ENCODE data around the gene DHCR7.
"Not testable (repeated sequence)": the region's sequence is repeated elsewhere in the genome, so short reads cannot be mapped to it uniquely, and the experiment has no call there.

Gene DHCR7

GRCh38 chr11:71440021-71440755 lies 8.0 kb downstream of the DHCR7 start:
- no peak for DNase-seq

GRCh38 chr11:71438650-71439049 lies 9.5 kb downstream of the DHCR7 start:
- no peak for DNase-seq

- DNase-seq, result no peak
Measured at GRCh38 chr11:71437879-71438278, 10.3 kb downstream of the DHCR7 start.

- DNase-seq, result no peak
Measured at GRCh38 chr11:71437399-71437798, 10.8 kb downstream of the DHCR7 start.

- no peak for DNase-seq
Measured at GRCh38 chr11:71436861-71437260, 11.3 kb downstream of the DHCR7 start.

GRCh38 chr11:71435278-71435951 lies 12.8 kb downstream of the DHCR7 start:
- DNase-seq, result no peak

GRCh38 chr11:71434576-71435130 lies 13.5 kb downstream of the DHCR7 start:
- DNase-seq, result no peak

- DNase-seq, result no peak
Measured at GRCh38 chr11:71433648-71434450, 14.3 kb downstream of the DHCR7 start.

GRCh38 chr11:71432761-71433647 lies 15.2 kb downstream of the DHCR7 start:
- no peak for DNase-seq

GRCh38 chr11:71431271-71431670 lies 16.9 kb downstream of the DHCR7 start:
- no peak for DNase-seq

GRCh38 chr11:71430166-71430565 lies 18.0 kb downstream of the DHCR7 start:
- no peak for DNase-seq

GRCh38 chr11:71429701-71430100 lies 18.5 kb downstream of the DHCR7 start:
- DNase-seq, result no peak

- no peak for DNase-seq
Measured at GRCh38 chr11:71428861-71429435, 19.2 kb downstream of the DHCR7 start.

GRCh38 chr11:71426413-71426812 lies 21.8 kb downstream of the DHCR7 start:
- DNase-seq, result no peak

GRCh38 chr11:71425860-71426259 lies 22.3 kb downstream of the DHCR7 start:
- DNase-seq, result no peak

- no peak for DNase-seq
Measured at GRCh38 chr11:71425409-71425808, 22.8 kb downstream of the DHCR7 start.

- DNase-seq, result no peak
Measured at GRCh38 chr11:71423181-71423790, 24.9 kb downstream of the DHCR7 start.

- not testable (repeated sequence) for DNase-seq
Measured at GRCh38 chr11:71422318-71422717, 25.9 kb downstream of the DHCR7 start.

GRCh38 chr11:71421392-71421950 lies 26.7 kb downstream of the DHCR7 start:
- DNase-seq, result no peak

GRCh38 chr11:71420455-71421241 lies 27.5 kb downstream of the DHCR7 start:
- no peak for DNase-seq
